HEK293 (cell line): ENCODE results near the gene WTIP.

ENCODE experiments used
- ZNF37A ChIP-seq: fragments of 450-650 bp; IDR thresholded peaks from 2 replicates; pipeline ENCODE4 v1.5.1; 2018; ENCODE audit warnings: missing biosample characterization, missing genetic modification characterization
- ZNF561 ChIP-seq: fragments of 450-650 bp; IDR thresholded peaks from 2 replicates; pipeline ENCODE4 v1.5.1; 2018; ENCODE audit warnings: missing biosample characterization, missing genetic modification characterization, borderline replicate concordance
- TF ChIP-seq, protein P1 (sequence below): fragments of 450-650 bp; formaldehyde crosslinking; IDR thresholded peaks from 2 replicates; pipeline ENCODE4 v1.5.1; 2016; ENCODE audit warnings: missing biosample characterization, missing genetic modification characterization
- TF ChIP-seq, protein P2 (sequence below): fragments of 450-650 bp; formaldehyde crosslinking; IDR thresholded peaks from 2 replicates; pipeline ENCODE4 v1.5.1; 2016; ENCODE audit warnings: missing biosample characterization, missing genetic modification characterization

DNA sequence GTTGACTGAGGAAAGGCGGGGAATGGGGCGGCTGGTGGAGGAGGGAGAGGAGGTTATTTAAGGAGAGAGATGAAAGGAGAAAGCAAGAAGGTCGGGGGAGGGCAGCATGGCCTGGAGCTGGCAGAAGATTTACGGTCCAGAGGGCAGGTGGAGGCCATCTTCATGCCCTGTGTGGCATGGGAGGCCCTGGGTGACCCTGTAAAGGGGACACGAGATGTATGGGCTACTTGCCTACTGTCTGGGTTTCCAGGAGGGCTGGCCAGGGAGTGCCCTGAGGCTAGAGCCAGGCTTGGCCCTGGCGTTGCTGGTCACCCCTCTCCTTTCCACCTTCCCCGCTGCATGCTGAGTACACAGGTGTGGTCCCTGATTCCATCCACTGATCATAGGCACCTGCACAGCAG, 6.1 kb downstream of the WTIP start:
- no peak for TF ChIP-seq ZNF561 (tag by site-specific recombination)
- TF ChIP-seq, protein P1, sequence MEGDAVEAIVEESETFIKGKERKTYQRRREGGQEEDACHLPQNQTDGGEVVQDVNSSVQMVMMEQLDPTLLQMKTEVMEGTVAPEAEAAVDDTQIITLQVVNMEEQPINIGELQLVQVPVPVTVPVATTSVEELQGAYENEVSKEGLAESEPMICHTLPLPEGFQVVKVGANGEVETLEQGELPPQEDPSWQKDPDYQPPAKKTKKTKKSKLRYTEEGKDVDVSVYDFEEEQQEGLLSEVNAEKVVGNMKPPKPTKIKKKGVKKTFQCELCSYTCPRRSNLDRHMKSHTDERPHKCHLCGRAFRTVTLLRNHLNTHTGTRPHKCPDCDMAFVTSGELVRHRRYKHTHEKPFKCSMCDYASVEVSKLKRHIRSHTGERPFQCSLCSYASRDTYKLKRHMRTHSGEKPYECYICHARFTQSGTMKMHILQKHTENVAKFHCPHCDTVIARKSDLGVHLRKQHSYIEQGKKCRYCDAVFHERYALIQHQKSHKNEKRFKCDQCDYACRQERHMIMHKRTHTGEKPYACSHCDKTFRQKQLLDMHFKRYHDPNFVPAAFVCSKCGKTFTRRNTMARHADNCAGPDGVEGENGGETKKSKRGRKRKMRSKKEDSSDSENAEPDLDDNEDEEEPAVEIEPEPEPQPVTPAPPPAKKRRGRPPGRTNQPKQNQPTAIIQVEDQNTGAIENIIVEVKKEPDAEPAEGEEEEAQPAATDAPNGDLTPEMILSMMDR (tag by site-specific recombination): no peak
- no peak for TF ChIP-seq ZNF37A
- TF ChIP-seq, protein P2, sequence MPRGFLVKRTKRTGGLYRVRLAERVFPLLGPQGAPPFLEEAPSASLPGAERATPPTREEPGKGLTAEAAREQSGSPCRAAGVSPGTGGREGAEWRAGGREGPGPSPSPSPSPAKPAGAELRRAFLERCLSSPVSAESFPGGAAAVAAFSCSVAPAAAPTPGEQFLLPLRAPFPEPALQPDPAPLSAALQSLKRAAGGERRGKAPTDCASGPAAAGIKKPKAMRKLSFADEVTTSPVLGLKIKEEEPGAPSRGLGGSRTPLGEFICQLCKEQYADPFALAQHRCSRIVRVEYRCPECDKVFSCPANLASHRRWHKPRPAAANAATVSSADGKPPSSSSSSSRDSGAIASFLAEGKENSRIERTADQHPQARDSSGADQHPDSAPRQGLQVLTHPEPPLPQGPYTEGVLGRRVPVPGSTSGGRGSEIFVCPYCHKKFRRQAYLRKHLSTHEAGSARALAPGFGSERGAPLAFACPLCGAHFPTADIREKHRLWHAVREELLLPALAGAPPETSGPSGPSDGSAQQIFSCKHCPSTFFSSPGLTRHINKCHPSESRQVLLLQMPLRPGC (tag by site-specific recombination): no peak
